AG04449 (cell line): ENCODE measurements around the gene EGLN3.

Experiments used
- CTCF ChIA-PET: fragments of 350-600 bp; formaldehyde crosslinking; extraction: SDS; loops from one replicate; lab custom pipeline; 2021; ENCODE audit warnings: antibody characterized with exemption; lab: Yijun Ruan, JAX
- POLR2A ChIA-PET: fragments of 400-600, 350-600 bp; formaldehyde crosslinking; extraction: SDS; loops from one replicate; lab custom pipeline; 2020; ENCODE audit warnings: antibody characterized with exemption, inconsistent platforms; lab: Yijun Ruan, JAX
- DNase-seq: peaks from one replicate; pipeline ENCODE4 v3.0.0-alpha.2; 2010; ENCODE audit warnings: low read depth, low spot score
- H3K4me3 ChIP-seq: 2 replicates; pipeline ENCODE4 v1.5.1; 2011; ENCODE audit warnings: low read depth, mild to moderate bottlenecking, control low read depth, low read length
- TF ChIP-seq, protein P1 (sequence below): IDR thresholded peaks from one replicate; pipeline ENCODE4 v1.5.1; 2011; ENCODE audit warnings: mild to moderate bottlenecking, moderate library complexity, low read length, control low read depth, inconsistent platforms; ENCODE audit not compliant: insufficient read depth; ENCODE audit errors: missing control alignments

Gene EGLN3

DNA sequence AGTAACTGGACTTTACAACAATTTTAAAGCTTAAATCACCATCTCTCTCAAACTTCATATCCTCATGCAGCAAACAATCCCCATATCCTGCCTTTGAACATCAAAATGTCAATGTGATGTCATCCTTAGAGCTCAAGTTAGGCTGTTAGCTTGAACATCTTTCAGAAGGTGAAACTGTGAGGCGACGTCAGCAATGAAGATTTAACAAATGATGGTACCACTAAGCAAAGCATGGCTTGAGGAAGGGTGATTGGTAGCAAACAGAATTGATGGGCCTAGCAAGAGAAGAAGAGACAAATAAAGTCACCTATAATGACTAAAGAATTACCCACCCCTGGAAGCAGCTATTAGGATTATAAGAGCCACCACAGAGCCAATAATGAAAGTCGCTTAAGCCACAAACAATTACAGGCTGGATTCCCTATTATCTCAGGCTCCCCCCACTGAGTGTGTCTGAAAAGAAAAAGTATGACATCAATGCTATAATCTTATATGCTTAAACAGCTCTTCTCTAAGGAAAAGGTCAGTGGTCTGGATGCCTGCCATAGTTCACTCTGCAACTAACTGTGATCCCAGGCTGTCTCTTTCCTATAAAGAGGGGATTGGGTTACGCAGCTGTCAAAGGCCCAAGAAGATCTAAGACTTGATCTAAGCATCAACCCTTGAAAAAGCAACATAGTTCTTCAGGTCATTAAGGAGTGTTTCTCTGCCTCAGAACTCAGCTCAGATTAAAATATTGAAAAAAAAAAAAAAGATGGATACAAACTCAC lies 18.1 kb downstream of the EGLN3 start:
- H3K4me3 ChIP-seq = no peak overlapping the region
- DNase-seq = no peak
- ChIA-PET CTCF (interaction anchor here (1.4 kb wide), 1 partner anchor 11 kb away, joined by 3 read pairs; no protein-coding TSS in a partner anchor), POLR2A (no interaction called here)
- TF ChIP-seq, protein P1, sequence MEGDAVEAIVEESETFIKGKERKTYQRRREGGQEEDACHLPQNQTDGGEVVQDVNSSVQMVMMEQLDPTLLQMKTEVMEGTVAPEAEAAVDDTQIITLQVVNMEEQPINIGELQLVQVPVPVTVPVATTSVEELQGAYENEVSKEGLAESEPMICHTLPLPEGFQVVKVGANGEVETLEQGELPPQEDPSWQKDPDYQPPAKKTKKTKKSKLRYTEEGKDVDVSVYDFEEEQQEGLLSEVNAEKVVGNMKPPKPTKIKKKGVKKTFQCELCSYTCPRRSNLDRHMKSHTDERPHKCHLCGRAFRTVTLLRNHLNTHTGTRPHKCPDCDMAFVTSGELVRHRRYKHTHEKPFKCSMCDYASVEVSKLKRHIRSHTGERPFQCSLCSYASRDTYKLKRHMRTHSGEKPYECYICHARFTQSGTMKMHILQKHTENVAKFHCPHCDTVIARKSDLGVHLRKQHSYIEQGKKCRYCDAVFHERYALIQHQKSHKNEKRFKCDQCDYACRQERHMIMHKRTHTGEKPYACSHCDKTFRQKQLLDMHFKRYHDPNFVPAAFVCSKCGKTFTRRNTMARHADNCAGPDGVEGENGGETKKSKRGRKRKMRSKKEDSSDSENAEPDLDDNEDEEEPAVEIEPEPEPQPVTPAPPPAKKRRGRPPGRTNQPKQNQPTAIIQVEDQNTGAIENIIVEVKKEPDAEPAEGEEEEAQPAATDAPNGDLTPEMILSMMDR = no peak

DNA sequence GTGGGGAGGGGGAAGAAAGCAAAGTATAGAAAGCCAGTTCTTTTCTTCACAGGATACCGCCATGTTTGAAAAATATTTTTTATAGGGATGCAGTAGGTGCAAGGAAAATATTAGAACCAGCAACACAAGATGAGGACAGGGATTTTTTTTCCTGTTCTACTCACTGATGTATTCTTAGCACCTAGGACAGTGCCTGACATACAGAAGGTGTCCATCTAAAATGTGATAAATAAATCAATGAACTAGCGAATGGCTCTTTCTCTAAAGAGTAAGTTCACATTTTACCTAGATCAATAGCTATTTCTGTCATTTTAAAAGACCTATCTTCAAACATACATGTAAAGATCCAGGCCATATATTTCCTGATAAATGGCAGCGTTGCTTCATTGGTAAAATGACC lies 18.8 kb downstream of the EGLN3 start:
- ChIA-PET CTCF (interaction anchor here (1.4 kb wide), 1 partner anchor 10 kb away, joined by 3 read pairs; no protein-coding TSS in a partner anchor), POLR2A (no interaction called here)
- no peak overlapping the region for H3K4me3 ChIP-seq
- no peak for DNase-seq
- TF ChIP-seq, protein P1 = no peak

DNA sequence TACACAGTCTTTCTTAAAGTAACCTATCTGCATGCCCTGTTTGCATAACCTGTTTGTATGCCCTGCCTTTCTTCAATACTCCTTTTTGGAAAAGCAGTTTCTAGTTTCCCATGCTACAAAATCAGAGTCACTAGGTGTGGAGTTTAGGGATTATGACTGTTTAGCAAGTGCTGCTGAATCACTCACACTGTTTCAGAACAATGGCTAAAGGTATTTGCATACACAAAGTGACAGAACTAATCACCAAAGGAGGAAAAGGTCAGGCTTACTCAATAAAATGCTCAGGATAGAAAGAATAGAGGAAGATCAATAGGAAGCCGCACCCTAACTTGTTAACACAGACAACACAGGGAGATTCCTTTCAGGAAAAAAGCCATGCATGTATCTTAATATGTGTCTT lies 19.4 kb downstream of the EGLN3 start:
- TF ChIP-seq, protein P1 = no peak
- no peak overlapping the region for H3K4me3 ChIP-seq
- POLR2A ChIA-PET = no interaction called here
- DNase-seq = no peak
- CTCF ChIA-PET = no interaction called here

DNA sequence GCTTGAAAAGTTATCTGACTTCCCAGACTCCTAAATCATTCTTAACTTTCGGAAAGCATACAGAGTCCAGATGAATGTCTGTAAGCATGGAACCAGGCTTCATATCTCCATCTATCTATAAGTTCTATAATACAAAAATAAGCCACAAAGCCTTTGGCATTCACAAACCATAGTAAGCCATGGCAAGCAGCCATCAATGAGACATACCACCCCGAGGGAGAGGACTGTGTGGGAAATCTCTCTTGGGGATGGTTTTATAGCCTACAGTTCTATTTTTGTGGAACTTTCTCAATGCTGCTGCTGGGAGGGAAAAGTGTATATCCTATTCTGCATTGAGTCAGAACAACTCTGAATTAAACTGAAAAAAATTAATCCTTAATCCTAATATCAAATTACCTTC lies 20.4 kb downstream of the EGLN3 start:
- TF ChIP-seq, protein P1 = no peak
- H3K4me3 ChIP-seq = no peak overlapping the region
- DNase-seq = no peak
- ChIA-PET CTCF (no interaction called here), POLR2A (no interaction called here)

DNA sequence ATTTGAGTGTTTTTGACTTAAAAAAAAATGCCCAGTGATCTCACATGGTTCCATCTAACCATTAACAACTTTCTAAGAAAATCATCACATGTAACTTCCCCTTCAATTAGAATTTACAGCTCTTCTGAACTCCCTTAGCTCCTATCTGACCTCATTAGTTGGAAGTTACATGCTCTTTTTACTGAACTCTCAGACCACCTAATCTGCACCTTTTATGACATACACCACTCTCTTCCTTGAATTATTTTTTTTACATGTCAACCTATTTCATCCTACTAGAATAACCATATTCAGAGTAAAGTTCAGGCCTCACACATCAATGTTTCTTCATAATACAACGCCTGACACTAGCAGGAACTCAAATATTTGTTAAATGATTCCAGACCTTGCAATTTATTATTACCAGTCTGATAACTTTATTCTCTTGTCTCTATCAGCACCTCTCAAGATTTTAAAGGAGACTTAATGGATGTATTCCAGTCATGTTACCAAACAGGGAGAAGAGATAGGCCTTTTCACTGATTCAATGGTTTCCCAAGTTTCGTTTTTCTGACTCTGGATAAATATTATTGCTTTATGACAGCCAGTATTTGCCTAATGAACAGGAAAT lies 21.0 kb downstream of the EGLN3 start:
- ChIA-PET POLR2A (no interaction called here), CTCF (no interaction called here)
- H3K4me3 ChIP-seq = no peak overlapping the region
- TF ChIP-seq, protein P1 = no peak
- DNase-seq = no peak

- no peak overlapping the region for H3K4me3 ChIP-seq
- TF ChIP-seq, protein P1 = no peak
- DNase-seq = no peak
- ChIA-PET POLR2A (no interaction called here), CTCF (no interaction called here)
These were observed 22.0 kb downstream of the EGLN3 start for GRCh38 chr14:33928895-33929294.
